Keratinocyte (primary cell): ENCODE results near the gene CD300H. TPM values are rescaled to one million over a fixed set of nuclear protein-coding genes. Genes with fewer than 3 reads are reported as not detected.
"Not testable (repeated sequence)": the region's sequence is repeated elsewhere in the genome, so short reads cannot be mapped to it uniquely, and the experiment has no call there.

ENCODE experiments used
- DNase-seq: peaks from one replicate; pipeline ENCODE4 v3.0.0-alpha.2; 2011; ENCODE audit warnings: low read depth, missing footprints, low spot score
- FAIRE-seq: peaks from 2 replicates; lab custom pipeline; 2011; peaks lifted over from hg19 to GRCh38; lab: Jason Lieb, UNC
- H2AFZ ChIP-seq: 2 replicates; pipeline ENCODE4 v1.6.0; 2012; ENCODE audit warnings: low read length, control low read depth, inconsistent platforms; ENCODE audit not compliant: control insufficient read depth
- H3K27ac ChIP-seq: 2 replicates; pipeline ENCODE4 v1.5.1; 2011; ENCODE audit warnings: low read length; ENCODE audit not compliant: control insufficient read depth, insufficient read depth
- H3K27me3 ChIP-seq: 3 replicates; pipeline ENCODE4 v1.6.0; 2011; ENCODE audit warnings: low read length; ENCODE audit not compliant: control insufficient read depth, insufficient read depth; ENCODE audit errors: extremely low read depth
- H3K36me3 ChIP-seq, 2 experiments: 2 replicates in 1 of 2; 3 replicates in 1 of 2; pipeline ENCODE4 v1.5.1; 2011; ENCODE audit warnings: low read length in 2 of 2, mild to moderate bottlenecking in 1 of 2; ENCODE audit not compliant: control insufficient read depth in 2 of 2, insufficient read depth in 2 of 2; ENCODE audit errors: extremely low read depth in 1 of 2
- H3K4me1 ChIP-seq: 3 replicates; pipeline ENCODE4 v1.5.1; 2011; ENCODE audit warnings: low read length; ENCODE audit not compliant: control insufficient read depth, insufficient read depth; ENCODE audit errors: extremely low read depth
- H3K4me2 ChIP-seq: 3 replicates; pipeline ENCODE4 v1.6.0; 2011; ENCODE audit warnings: low read depth, low read length; ENCODE audit not compliant: control insufficient read depth, insufficient read depth; ENCODE audit errors: extremely low read depth
- H3K4me3 ChIP-seq, 3 experiments: fragments of 200-600 bp in 1 of 3; sonication (generic) in 1 of 3; 2 replicates in 2 of 3; 3 replicates in 1 of 3; pipeline ENCODE4 v1.5.1; 2011 to 2016; ENCODE audit warnings: low read length in 3 of 3, mild to moderate bottlenecking in 3 of 3, control low read depth in 2 of 3, inconsistent platforms in 1 of 3, low read depth in 1 of 3, mixed read lengths in 1 of 3, mixed run types in 1 of 3, moderate library complexity in 1 of 3; ENCODE audit not compliant: control insufficient read depth in 2 of 3, insufficient read depth in 2 of 3; ENCODE audit errors: extremely low read depth in 1 of 3
- H3K79me2 ChIP-seq: 2 replicates; pipeline ENCODE4 v1.6.0; 2012; ENCODE audit warnings: low read length; ENCODE audit not compliant: control insufficient read depth, insufficient read depth
- H3K9ac ChIP-seq: 3 replicates; pipeline ENCODE4 v1.6.0; 2011; ENCODE audit warnings: low read length; ENCODE audit not compliant: control insufficient read depth, insufficient read depth; ENCODE audit errors: extremely low read depth
- H3K9me1 ChIP-seq: 3 replicates; pipeline ENCODE4 v1.6.0; 2011; ENCODE audit warnings: low read length; ENCODE audit not compliant: control insufficient read depth, insufficient read depth; ENCODE audit errors: extremely low read depth
- H3K9me3 ChIP-seq: 2 replicates; pipeline ENCODE4 v1.5.1; 2012; ENCODE audit warnings: low read depth, low read length; ENCODE audit not compliant: control insufficient read depth
- H4K20me1 ChIP-seq: 3 replicates; pipeline ENCODE4 v1.6.0; 2011; ENCODE audit warnings: low read length; ENCODE audit not compliant: control insufficient read depth, insufficient read depth; ENCODE audit errors: extremely low read depth
- CTCF ChIP-seq, 3 experiments: IDR thresholded peaks in 1 of 3; conservative IDR thresholded peaks in 1 of 3; optimal IDR thresholded peaks in 1 of 3; 2 replicates in 2 of 3; 3 replicates in 1 of 3; pipeline versions ENCODE3 to v1.5.1; 2011; ENCODE audit warnings: low read length in 3 of 3, mild to moderate bottlenecking in 3 of 3, moderate library complexity in 2 of 3, control low read depth in 1 of 3, inconsistent platforms in 1 of 3; ENCODE audit not compliant: insufficient read depth in 2 of 3; ENCODE audit errors: extremely low read depth in 1 of 3
- EZH2 ChIP-seq: IDR thresholded peaks from one replicate; pipeline ENCODE4 v1.6.1; 2012; ENCODE audit warnings: inconsistent platforms, mild to moderate bottlenecking, low read length, moderate library complexity
- dilution Hi-C: fragments of 300-500 bp; cut with MboI; formaldehyde crosslinking; loops from one replicate; pipeline ENCODE4 v1.7.0; 2020; ENCODE audit warnings: low sequenced_read_pairs; ENCODE audit not compliant: extremely low pct_ligation_motif_present
- polyA plus RNA-seq, 5 experiments: library from polyadenylated mRNA; depleted of rRNA in 3 of 5; stranded (reverse) in 3 of 5; stranded (forward) in 1 of 5; unstranded in 1 of 5; fragments of >200 nt; gene quantifications; 1 replicate in 1 of 5; 2 replicates in 3 of 5; 3 replicates in 1 of 5; pipeline versions ENCODE4 v1.2.1 to v1.2.3, GENCODE V29; 2011 to 2012; ENCODE audit warnings: missing spikeins in 2 of 5, low read depth in 1 of 5, low replicate concordance in 1 of 5

Gene CD300H
- polyA plus RNA-seq, 1 donor (not counting 4 experiments of a cell fraction or from before 2014, with no cell fraction given), result not detected

- Histone ChIP-seq H3K79me2 (no peaks in the 10 kb centered on the region), H2AFZ (no peak overlapping the region), H3K4me3 (no peak overlapping the region), H3K9me3 (no peaks in the 10 kb centered on the region), H3K9me1 (no peaks in the 10 kb centered on the region), H3K36me3 (no peaks in the 10 kb centered on the region), H4K20me1 (no peaks in the 10 kb centered on the region), H3K27ac (no peak overlapping the region), H3K27me3 (peaks cover 8% of the 10 kb centered on the region), H3K4me1 (peaks cover 5% of the 10 kb centered on the region), H3K9ac (no peak overlapping the region), H3K4me2 (no peak overlapping the region)
- TF ChIP-seq CTCF (optimal IDR thresholded peaks at IDR 0.05 in 1 of 3, IDR thresholded peaks at IDR 0.05 in 1 of 3, conservative IDR thresholded peaks at IDR 0.05 in 1 of 3; ENCODE audit: extremely low read depth in 1 of 3, insufficient read depth in 2 of 3, low read length in 3 of 3) (no peak), EZH2 (no peak)
- no peak for FAIRE-seq
- dilution Hi-C loops, result no loop called here
- no peak for DNase-seq
These were observed 4.0 kb downstream of the CD300H start for GRCh38 chr17:74563358-74563757.

DNA sequence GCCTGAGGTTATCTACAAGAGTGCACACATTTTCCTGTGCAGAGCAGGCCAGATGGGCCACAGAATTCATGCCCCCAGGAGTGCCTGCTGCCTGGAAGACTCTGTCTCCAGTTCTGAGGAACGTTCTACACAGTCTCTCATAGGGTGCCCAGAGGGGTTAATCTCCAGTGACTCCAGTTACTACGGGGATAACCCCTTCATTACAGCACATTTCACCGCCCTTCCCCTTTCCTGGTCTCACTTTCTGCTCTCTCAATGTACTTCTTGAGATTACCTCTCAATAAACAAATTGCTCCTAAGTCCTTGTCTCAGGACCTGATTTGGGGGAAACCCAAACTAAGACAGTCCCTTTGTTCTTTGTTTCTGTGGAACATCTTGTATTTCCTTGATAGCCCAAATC is 5.7 kb downstream of the CD300H start:
- FAIRE-seq (no peak), DNase-seq (no peak)
- Histone ChIP-seq H3K9ac (no peak overlapping the region), H3K4me2 (no peak overlapping the region), H3K4me3 (no peak overlapping the region), H4K20me1 (no peaks in the 10 kb centered on the region), H3K36me3 (no peaks in the 10 kb centered on the region), H3K9me3 (no peaks in the 10 kb centered on the region), H3K79me2 (no peaks in the 10 kb centered on the region), H3K9me1 (no peaks in the 10 kb centered on the region), H3K27me3 (peaks cover 8% of the 10 kb centered on the region), H2AFZ (no peak overlapping the region), H3K27ac (no peak overlapping the region), H3K4me1 (peaks cover 3% of the 10 kb centered on the region)
- dilution Hi-C loops, result no loop called here
- no peak for TF ChIP-seq EZH2

- H3K4me1 ChIP-seq, result no peaks in the 10 kb centered on the region
- no peaks in the 10 kb centered on the region for H3K36me3 ChIP-seq
- H3K27ac ChIP-seq, result no peak overlapping the region
- H3K79me2 ChIP-seq, result no peaks in the 10 kb centered on the region
- no peaks in the 10 kb centered on the region for H4K20me1 ChIP-seq
- H3K4me3 ChIP-seq, result no peak overlapping the region
- H3K9ac ChIP-seq, result no peak overlapping the region
- no peaks in the 10 kb centered on the region for H3K9me1 ChIP-seq
- dilution Hi-C loops, result no loop called here
- H3K9me3 ChIP-seq, result no peaks in the 10 kb centered on the region
- FAIRE-seq (no peak), DNase-seq (no peak)
- H2AFZ ChIP-seq, result no peak overlapping the region
- H3K4me2 ChIP-seq, result no peak overlapping the region
- no peak for TF ChIP-seq EZH2
- no peak for TF ChIP-seq CTCF (optimal IDR thresholded peaks at IDR 0.05 in 1 of 3, IDR thresholded peaks at IDR 0.05 in 1 of 3, conservative IDR thresholded peaks at IDR 0.05 in 1 of 3; ENCODE audit: extremely low read depth in 1 of 3, insufficient read depth in 2 of 3, low read length in 3 of 3)
- H3K27me3 ChIP-seq, result peaks cover 8% of the 10 kb centered on the region
These were observed 8.3 kb downstream of the CD300H start for GRCh38 chr17:74558882-74559519.

DNA sequence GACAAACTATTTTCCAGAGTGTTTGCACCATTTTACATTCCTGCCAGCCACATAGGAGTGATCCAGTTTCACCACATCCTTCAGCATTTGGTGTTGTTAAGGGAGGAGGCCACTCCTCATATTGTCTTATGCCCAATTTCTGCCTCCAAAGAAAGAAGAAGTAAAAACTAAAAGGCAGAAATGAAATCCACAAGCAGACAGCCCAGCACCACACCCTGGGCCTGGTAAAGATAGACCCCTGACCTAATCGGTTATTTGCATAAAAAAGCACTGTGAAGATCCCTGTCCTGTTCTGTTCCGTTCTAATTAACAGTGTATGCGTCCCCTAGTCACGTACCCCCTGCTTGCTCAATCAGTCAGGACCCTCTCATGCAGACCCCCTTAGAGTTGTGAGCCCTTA is 8.9 kb downstream of the CD300H start:
- H3K36me3 ChIP-seq, FAIRE-seq, H3K27me3 ChIP-seq, H3K4me3 ChIP-seq, H4K20me1 ChIP-seq, dilution Hi-C loops, H3K9me3 ChIP-seq, H3K27ac ChIP-seq, H3K79me2 ChIP-seq, H3K4me1 ChIP-seq, H3K4me2 ChIP-seq, H3K9me1 ChIP-seq, H3K9ac ChIP-seq, DNase-seq, H2AFZ ChIP-seq: not testable (repeated sequence)
